ENCODE measurements around the gene HECW1.

GRCh38 chr7:43480581-43480980 lies 368.1 kb downstream of the HECW1 start:
- no peak for TF ChIP-seq PREB (CRISPR knock-in tag; IDR thresholded peaks at IDR 0.05)
- no peak for TF ChIP-seq MATR3 (CRISPR knock-in tag; IDR thresholded peaks at IDR 0.05)
- TF ChIP-seq POLR2A (IDR thresholded peaks at IDR 0.05; ENCODE audit: insufficient read depth in 1 of 2, low read depth in 2 of 2, low read length in 2 of 2): no peak

All from HepG2 (cell line).